Tibial nerve (tissue), 3 donors: Measurements from ENCODE around the gene DGLUCY.

Source experiments
- CTCF ChIP-seq, 5 experiments: fragments of 200-600 bp in 3 of 5; fragments of 450-650 bp in 2 of 5; sonication (generic) in 3 of 5; IDR thresholded peaks; one replicate each; pipeline ENCODE4 v1.5.1; 2016 to 2019; ENCODE audit warnings: antibody characterized with exemption in 5 of 5, mild to moderate bottlenecking in 3 of 5, moderate library complexity in 2 of 5
- POLR2A ChIP-seq, 2 donors: fragments of 450-650 bp; IDR thresholded peaks; one replicate each; pipeline ENCODE4 v1.6.1; 2017; ENCODE audit warnings: antibody characterized with exemption in 2 of 2, mild to moderate bottlenecking in 2 of 2, moderate library complexity in 2 of 2

GRCh38 chr14:91193069-91193468 is 79.2 kb downstream of the DGLUCY start:
- no peak for TF ChIP-seq CTCF (IDR thresholded peaks at IDR 0.05)
- no peak for TF ChIP-seq POLR2A (IDR thresholded peaks at IDR 0.05)
